SK-N-SH (cell line): ENCODE measurements around the gene C6.

Source experiments
- EZH2phosphoT487 ChIP-seq: fragments of 200-600 bp; sonication (generic); IDR thresholded peaks from 2 replicates; pipeline ENCODE4 v1.6.1; 2017; ENCODE audit warnings: low read depth, mixed run types, mild to moderate bottlenecking, antibody characterized with exemption, moderate library complexity, borderline replicate concordance
- MAX ChIP-seq: IDR thresholded peaks from 2 replicates; pipeline ENCODE4 v1.4.0; 2012; ENCODE audit warnings: low read depth
- POLR2AphosphoS5 ChIP-seq: IDR thresholded peaks from 2 replicates; pipeline ENCODE4 v1.6.1; 2012; ENCODE audit warnings: low read depth, low read length
- REST ChIP-seq: IDR thresholded peaks from 2 replicates; pipeline ENCODE4 v1.6.1; 2012; ENCODE audit warnings: mild to moderate bottlenecking, low read depth, low read length, moderate library complexity
- SIN3A ChIP-seq: IDR thresholded peaks from 2 replicates; pipeline ENCODE4 v1.6.1; 2012; ENCODE audit warnings: low read depth, mild to moderate bottlenecking, low read length, moderate library complexity, borderline replicate concordance
- SMC3 ChIP-seq: IDR thresholded peaks from 2 replicates; pipeline ENCODE4 v1.6.1; 2012; ENCODE audit warnings: low read depth, low read length, improper control_type of control experiment
- TCF12 ChIP-seq: IDR thresholded peaks from 2 replicates; pipeline ENCODE4 v1.4.0; 2012
- TF ChIP-seq, protein P1 (sequence below): fragments of 200-600 bp; sonication (generic); IDR thresholded peaks from 2 replicates; pipeline ENCODE4 v1.6.1; 2017; ENCODE audit warnings: antibody characterized with exemption, mild to moderate bottlenecking, moderate library complexity

DNA sequence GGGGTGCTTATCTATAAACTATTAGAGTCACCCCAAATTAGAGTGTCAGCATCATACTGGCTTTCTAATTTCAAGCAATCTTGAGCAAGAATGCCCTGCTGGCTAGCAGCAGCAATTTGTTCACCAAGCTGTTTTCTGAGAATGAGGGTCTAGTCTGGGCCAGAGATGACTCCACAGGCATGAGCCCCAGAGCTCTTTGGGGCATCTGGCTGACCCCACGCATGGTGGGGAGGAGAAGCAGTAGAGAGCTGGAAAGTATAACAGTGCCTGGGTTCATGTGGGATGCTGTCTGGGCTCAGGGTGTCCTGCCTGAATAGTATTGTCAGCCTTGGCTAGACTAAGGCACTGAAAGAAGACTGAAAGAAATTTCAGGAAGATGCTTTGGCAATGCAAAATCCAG lies 64.9 kb downstream of the C6 start:
- TF ChIP-seq, protein P1, sequence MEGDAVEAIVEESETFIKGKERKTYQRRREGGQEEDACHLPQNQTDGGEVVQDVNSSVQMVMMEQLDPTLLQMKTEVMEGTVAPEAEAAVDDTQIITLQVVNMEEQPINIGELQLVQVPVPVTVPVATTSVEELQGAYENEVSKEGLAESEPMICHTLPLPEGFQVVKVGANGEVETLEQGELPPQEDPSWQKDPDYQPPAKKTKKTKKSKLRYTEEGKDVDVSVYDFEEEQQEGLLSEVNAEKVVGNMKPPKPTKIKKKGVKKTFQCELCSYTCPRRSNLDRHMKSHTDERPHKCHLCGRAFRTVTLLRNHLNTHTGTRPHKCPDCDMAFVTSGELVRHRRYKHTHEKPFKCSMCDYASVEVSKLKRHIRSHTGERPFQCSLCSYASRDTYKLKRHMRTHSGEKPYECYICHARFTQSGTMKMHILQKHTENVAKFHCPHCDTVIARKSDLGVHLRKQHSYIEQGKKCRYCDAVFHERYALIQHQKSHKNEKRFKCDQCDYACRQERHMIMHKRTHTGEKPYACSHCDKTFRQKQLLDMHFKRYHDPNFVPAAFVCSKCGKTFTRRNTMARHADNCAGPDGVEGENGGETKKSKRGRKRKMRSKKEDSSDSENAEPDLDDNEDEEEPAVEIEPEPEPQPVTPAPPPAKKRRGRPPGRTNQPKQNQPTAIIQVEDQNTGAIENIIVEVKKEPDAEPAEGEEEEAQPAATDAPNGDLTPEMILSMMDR, result no peak
- TF ChIP-seq EZH2phosphoT487 (no peak), REST (no peak), POLR2AphosphoS5 (no peak), TCF12 (no peak), SMC3 (no peak), MAX (no peak), SIN3A (no peak)
